ENCODE results near the gene TOP3B. TPM values are rescaled to one million over a fixed set of nuclear protein-coding genes. Genes with fewer than 3 reads are reported as not detected.

The TOP3B gene
- total and polyA plus RNA-seq, 2 experiments from 2014 or later, result 35.7 to 77.7 TPM

- TF ChIP-seq ZNF462 (CRISPR knock-in tag; IDR thresholded peaks at IDR 0.05) (no peak), ZNF114 (CRISPR knock-in tag; IDR thresholded peaks at IDR 0.05) (no peak)
Observed at GRCh38 chr22:21919526-21920307, 62.9 kb downstream of the TOP3B start (continued).

- no peak for ATAC-seq
- TF ChIP-seq EZH2 (IDR thresholded peaks at IDR 0.05; ENCODE audit: low read depth, unreplicated experiment) (no peak), STAT1 (IDR thresholded peaks at IDR 0.05; ENCODE audit: unreplicated experiment) (no peak), POLR2AphosphoS5 (IDR thresholded peaks at IDR 0.05; ENCODE audit: low read depth) (no peak), JUNB (IDR thresholded peaks at IDR 0.05; ENCODE audit: unreplicated experiment) (no peak), REST (IDR thresholded peaks at IDR 0.05; ENCODE audit: unreplicated experiment) (no peak), CREB1 (CRISPR knock-in tag; IDR thresholded peaks at IDR 0.05; ENCODE audit: low read depth) (no peak), ETS1 (IDR thresholded peaks at IDR 0.05) (no peak)
Observed at GRCh38 chr22:21918466-21919185, 64.0 kb downstream of the TOP3B start.

More at GRCh38 chr22:21918466-21919185, 64.0 kb downstream of the TOP3B start:
- peaks cover 3% of the 10 kb centered on the region for H3F3A ChIP-seq (replicated peaks; ENCODE audit: low read depth)
- no peaks in the 10 kb centered on the region for H3K9me2 ChIP-seq (ENCODE audit: insufficient read depth)
- Mint-ChIP-seq H3K27me3 (ENCODE audit: insufficient read depth, low read depth, poor library complexity) (peaks cover 27% of the 10 kb centered on the region), H3K36me3 (ENCODE audit: low read depth) (no peaks in the 10 kb centered on the region), H3K4me3 (no peak overlapping the region), H3K4me1 (peaks cover 52% of the 10 kb centered on the region), H3K27ac (no peak overlapping the region), H3K9me3 (no peaks in the 10 kb centered on the region)
- no peak overlapping the region for H3K4me3 ChIP-seq
- H3K79me2 ChIP-seq (replicated peaks; ENCODE audit: insufficient read depth), result no peaks in the 10 kb centered on the region
- H3K4me1 ChIP-seq (ENCODE audit: insufficient read depth), result peaks cover 44% of the 10 kb centered on the region
- H3K36me3 ChIP-seq (ENCODE audit: insufficient read depth), result no peaks in the 10 kb centered on the region
- no peak for DNase-seq (ENCODE audit: low spot score)
- H4K20me1 ChIP-seq (replicated peaks; ENCODE audit: insufficient read depth), result no peaks in the 10 kb centered on the region; the same call in 1 of the 2 replicates
- no peak overlapping the region for H3K4me2 ChIP-seq
- no peak overlapping the region for H2AFZ ChIP-seq
- H3K27ac ChIP-seq (ENCODE audit: low read depth), result no peak overlapping the region
- no peaks in the 10 kb centered on the region for H3K27me3 ChIP-seq (ENCODE audit: insufficient read depth)

All from GM23338 (cell line).